ENCODE results near the gene STRADA.

The STRADA gene

GRCh38 chr17:63657786-63658185 lies 83.8 kb downstream of the STRADA start:
- H3K9me3 Mint-ChIP-seq, result no peaks in the 10 kb centered on the region
- no peak overlapping the region for H3K4me3 Mint-ChIP-seq
- DNase-seq (ENCODE audit: low spot score in 2 of 2) (no peak), ATAC-seq (no peak)
- no peaks in the 10 kb centered on the region for H3K4me1 Mint-ChIP-seq
- peaks cover 92% of the 10 kb centered on the region for H3K36me3 Mint-ChIP-seq
- no peak overlapping the region for H3K27ac Mint-ChIP-seq

GRCh38 chr17:63653050-63653449 lies 88.5 kb downstream of the STRADA start:
- H3K4me1 Mint-ChIP-seq, result no peaks in the 10 kb centered on the region
- peaks cover 60% of the 10 kb centered on the region for H3K36me3 Mint-ChIP-seq
- ATAC-seq (no peak), DNase-seq (ENCODE audit: low spot score in 2 of 2) (no peak)
- peak overlapping the region; percentile 3 for H3K27ac Mint-ChIP-seq
- no peak overlapping the region for H3K4me3 Mint-ChIP-seq
- H3K9me3 Mint-ChIP-seq, result no peaks in the 10 kb centered on the region

Measured in stimulated activated effector memory CD8-positive, alpha-beta T cell treated with anti-CD3 and anti-CD28 coated beads, Interleukin-12 subunit alpha, Interleukin-12 subunit beta, amount 100 ng/mL, for 72 hours (primary cell).